ENCODE results near the gene BRD4. TPM values are rescaled to one million over a fixed set of nuclear protein-coding genes. Genes with fewer than 3 reads are reported as not detected.

Gene BRD4
- total RNA-seq: 12.3 and 37.7 TPM in 2 replicates

DNA sequence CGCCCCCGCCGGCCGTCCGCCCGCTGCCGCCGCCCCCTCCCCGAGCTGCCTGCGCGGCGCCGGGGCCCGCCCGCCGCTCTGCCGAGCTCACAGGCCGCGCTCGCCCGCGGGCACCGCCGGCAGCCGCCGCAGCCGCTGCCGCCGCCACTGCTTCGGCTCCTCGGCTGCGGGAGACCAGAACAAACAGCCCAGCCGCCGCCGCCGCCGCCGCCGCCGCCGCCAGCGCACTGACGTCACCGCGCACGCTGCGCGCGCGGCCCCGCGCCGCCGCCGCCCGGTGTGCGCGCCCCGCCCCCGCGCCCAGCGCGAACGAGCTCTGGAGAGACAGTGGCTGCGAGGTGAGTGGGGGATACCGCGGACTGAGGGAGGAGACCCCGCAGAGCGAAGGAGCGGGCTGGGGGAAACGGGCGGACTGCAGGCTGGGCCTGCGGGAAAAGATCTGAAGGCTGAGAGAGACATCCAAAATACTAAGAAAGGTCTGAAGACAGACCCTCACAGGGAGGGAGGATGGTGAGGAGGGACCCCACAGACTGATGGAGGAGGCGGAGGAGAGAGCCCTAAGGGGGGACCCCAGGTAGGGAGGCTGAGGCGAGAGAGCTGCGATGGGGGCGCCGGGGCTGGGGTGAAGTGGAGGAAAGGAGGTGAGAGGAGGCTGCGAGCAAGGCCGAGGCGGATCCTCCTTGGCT lies at the start of gene BRD4:
Gene BRD4 (minus strand): TSS at position 229 of the 686 bp plus-strand sequence. CDS start 59,440 bp downstream, outside the sequence.

DNA sequence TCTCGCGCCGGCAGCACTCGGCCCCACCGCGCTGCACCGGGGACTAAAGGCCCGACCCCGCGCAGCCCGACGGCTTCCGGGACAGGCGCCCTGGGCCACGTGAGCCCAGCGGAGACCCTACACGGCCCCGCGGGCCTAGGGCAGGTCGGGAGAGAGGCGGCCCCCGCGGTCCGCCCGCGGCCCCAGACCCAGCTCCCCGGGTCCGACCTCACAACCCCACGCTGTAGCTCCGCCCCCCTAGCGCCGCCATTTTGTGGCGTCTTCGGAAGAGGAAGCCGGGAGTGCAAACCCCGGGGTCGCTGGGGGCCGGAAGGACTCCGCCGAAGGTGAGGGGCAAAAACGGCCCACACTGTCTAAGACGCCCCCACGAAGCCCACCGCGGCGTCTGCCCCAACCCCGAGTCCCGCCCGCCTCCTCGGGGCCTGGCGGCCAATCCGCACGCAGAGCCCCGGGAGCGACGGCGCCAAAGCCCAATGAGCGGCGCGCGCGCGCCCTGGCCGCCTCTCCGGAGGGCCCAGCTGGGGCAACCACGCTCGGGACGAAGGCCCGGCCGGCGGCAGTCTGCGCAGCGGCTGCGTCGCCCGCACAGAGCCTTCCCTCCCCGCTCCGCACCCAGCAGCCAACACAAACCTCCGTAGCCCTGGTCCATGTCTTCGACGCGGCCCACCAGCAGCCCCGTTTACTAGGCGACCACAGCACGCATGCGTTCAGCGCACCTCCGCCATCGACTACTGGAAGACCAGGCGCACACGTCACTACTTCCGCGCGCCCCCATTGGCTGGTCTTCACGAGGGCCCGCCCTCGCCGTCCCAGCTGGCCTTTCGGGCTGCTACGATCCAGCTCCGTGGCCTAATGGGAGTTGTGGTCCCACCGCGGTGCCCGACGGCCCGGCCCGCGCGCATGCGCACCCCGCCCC lies 47.0 kb upstream of the BRD4 start, which contains the start of gene AKAP8:
Gene AKAP8 (minus strand): TSS at position 705 of the 916 bp plus-strand sequence. CDS start 56 bp downstream, at position 649.

DNA sequence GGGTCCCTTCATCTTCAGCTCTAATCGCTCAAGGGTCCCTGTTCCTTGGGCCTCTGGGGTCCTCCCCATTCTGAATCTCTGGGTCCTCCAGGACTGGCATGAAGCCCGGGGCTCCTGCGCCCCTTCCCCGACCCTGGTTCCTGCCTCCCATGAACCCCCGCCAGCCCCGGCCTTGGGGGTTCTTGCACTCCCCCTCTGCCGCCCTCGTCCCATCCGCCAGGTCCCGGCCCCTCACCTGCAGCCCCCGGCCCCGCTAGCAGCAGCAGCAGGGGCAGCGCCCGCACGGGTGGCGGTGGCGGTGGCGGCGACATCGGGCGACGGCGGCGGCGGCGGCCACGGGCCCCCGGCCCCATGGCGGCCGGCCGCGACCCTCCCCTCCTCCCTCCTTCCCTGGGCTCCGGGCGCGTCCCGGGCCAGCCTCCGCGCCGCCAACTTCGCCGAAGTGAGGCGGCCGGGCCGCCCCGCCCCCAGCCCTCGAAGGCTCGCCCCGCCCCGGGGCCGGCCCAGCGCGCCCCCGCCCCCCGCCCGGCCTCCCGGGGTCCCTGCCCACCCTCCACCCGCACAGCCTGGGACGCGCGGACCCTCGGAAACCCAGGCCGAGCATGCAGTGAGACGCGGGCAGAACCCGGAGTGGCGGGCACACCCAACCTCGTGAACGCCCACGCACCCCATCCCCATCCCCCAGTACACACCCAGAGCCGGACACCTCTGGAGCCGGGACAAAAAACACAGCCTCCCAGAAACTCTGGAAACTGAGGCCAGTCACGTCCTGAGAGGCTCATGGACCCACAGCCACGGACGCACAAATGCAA lies 131.6 kb downstream of the BRD4 start, which contains the start of gene NOTCH3:
Gene NOTCH3 (minus strand): TSS at position 443 of the 812 bp plus-strand sequence. CDS start 90 bp downstream, at position 353.

Other genes with a start within 250 kb of the BRD4 start
- gene SYDE1, start 225.1 kb downstream of the BRD4 start, total RNA-seq: 1.0 and 1.2 TPM in 2 replicates
- gene NOTCH3, start 131.5 kb downstream of the BRD4 start, total RNA-seq: 66.0 and 251 TPM in 2 replicates
- 1.00 and 1.0 TPM in 2 replicates for gene EPHX3, start 100.1 kb downstream of the BRD4 start, total RNA-seq
- gene AKAP8, start 47.2 kb upstream of the BRD4 start, total RNA-seq: 15.0 and 15.1 TPM in 2 replicates
- gene AKAP8L, start 86.4 kb upstream of the BRD4 start, total RNA-seq: 71.4 and 90.1 TPM in 2 replicates
- gene WIZ, start 117.4 kb upstream of the BRD4 start, total RNA-seq: 6.2 and 17.6 TPM in 2 replicates
- gene RASAL3, start 132.0 kb upstream of the BRD4 start, total RNA-seq: not detected in 2 replicates
- gene PGLYRP2, start 147.0 kb upstream of the BRD4 start, total RNA-seq: not detected in 2 replicates
- under 0.01 TPM in 1 of 2 replicates, not detected in the other for gene CYP4F22, start 176.0 kb upstream of the BRD4 start, total RNA-seq